Islet of Langerhans (tissue), 1 donor: ENCODE data around the gene PNKD.

Source experiments
- FAIRE-seq: peaks from one replicate; lab custom pipeline; 2011; peaks lifted over from hg19 to GRCh38; lab: Jason Lieb, UNC

PNKD gene

GRCh38 chr2:218381916-218382366, 111.6 kb downstream of the PNKD start, which contains the start of gene SLC11A1:
SLC11A1 (plus strand) TSS chr2:218382273; CDS start chr2:218382369, 96 bp downstream.
- no peak for FAIRE-seq

- no peak for FAIRE-seq
Measured at GRCh38 chr2:218382785-218383184, 112.5 kb downstream of the PNKD start.

- no peak for FAIRE-seq
Measured at GRCh38 chr2:218383892-218384519, 113.7 kb downstream of the PNKD start.

- no peak for FAIRE-seq
Measured at GRCh38 chr2:218384975-218385374, 114.7 kb downstream of the PNKD start.

- FAIRE-seq = no peak
Measured at GRCh38 chr2:218386505-218387368, 116.4 kb downstream of the PNKD start.

- FAIRE-seq = peak; percentile 78
Measured at GRCh38 chr2:218387369-218388194, 117.3 kb downstream of the PNKD start.

- FAIRE-seq = no peak
Measured at GRCh38 chr2:218389333-218390150, 119.2 kb downstream of the PNKD start.

- no peak for FAIRE-seq
Measured at GRCh38 chr2:218391202-218391601, 120.9 kb downstream of the PNKD start.

GRCh38 chr2:218392459-218392858, 122.1 kb downstream of the PNKD start:
- FAIRE-seq = no peak

GRCh38 chr2:218392891-218393462, 122.7 kb downstream of the PNKD start:
- FAIRE-seq = no peak

GRCh38 chr2:218393750-218394290, 123.5 kb downstream of the PNKD start:
- no peak for FAIRE-seq

GRCh38 chr2:218394298-218395089, 124.2 kb downstream of the PNKD start:
- no peak for FAIRE-seq

- no peak for FAIRE-seq
Measured at GRCh38 chr2:218395090-218395444, 124.7 kb downstream of the PNKD start.

- no peak for FAIRE-seq
Measured at GRCh38 chr2:218395456-218395825, 125.1 kb downstream of the PNKD start.

- peak; percentile 56 for FAIRE-seq
Measured at GRCh38 chr2:218395826-218396687, 125.7 kb downstream of the PNKD start.
